GM13977 (cell line): ENCODE data around the gene NOP56.

ENCODE experiments used
- DNase-seq: peaks from one replicate; pipeline ENCODE4 v3.0.0; 2012; ENCODE audit warnings: low spot score
- in situ Hi-C: fragments of 300-500 bp; cut with MboI; formaldehyde crosslinking; loops from one replicate; pipeline ENCODE4 v1.12.0; 2022; ENCODE audit warnings: low sequenced_read_pairs, low pct_unique_long_range_greater_than_20kb, mixed read lengths, inconsistent platforms; ENCODE audit not compliant: unreplicated experiment
- TF ChIP-seq, protein P1 (sequence below): IDR thresholded peaks from 2 replicates; pipeline ENCODE4 v1.5.1; 2012; ENCODE audit warnings: mild to moderate bottlenecking, control low read depth; ENCODE audit not compliant: insufficient read depth; ENCODE audit errors: extremely low read depth, missing control alignments

Gene NOP56

GRCh38 chr20:2707353-2708072, 55.1 kb downstream of the NOP56 start:
- no peak for DNase-seq
- in situ Hi-C loops, result no loop called here
- TF ChIP-seq, protein P1, sequence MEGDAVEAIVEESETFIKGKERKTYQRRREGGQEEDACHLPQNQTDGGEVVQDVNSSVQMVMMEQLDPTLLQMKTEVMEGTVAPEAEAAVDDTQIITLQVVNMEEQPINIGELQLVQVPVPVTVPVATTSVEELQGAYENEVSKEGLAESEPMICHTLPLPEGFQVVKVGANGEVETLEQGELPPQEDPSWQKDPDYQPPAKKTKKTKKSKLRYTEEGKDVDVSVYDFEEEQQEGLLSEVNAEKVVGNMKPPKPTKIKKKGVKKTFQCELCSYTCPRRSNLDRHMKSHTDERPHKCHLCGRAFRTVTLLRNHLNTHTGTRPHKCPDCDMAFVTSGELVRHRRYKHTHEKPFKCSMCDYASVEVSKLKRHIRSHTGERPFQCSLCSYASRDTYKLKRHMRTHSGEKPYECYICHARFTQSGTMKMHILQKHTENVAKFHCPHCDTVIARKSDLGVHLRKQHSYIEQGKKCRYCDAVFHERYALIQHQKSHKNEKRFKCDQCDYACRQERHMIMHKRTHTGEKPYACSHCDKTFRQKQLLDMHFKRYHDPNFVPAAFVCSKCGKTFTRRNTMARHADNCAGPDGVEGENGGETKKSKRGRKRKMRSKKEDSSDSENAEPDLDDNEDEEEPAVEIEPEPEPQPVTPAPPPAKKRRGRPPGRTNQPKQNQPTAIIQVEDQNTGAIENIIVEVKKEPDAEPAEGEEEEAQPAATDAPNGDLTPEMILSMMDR, result no peak
